Measurements from ENCODE around the gene BAIAP3. TPM values are rescaled to one million over a fixed set of nuclear protein-coding genes. Genes with fewer than 3 reads are reported as not detected.

Gene BAIAP3
- total RNA-seq, 1 donor from 2014 or later, result 3.9 TPM

DNA sequence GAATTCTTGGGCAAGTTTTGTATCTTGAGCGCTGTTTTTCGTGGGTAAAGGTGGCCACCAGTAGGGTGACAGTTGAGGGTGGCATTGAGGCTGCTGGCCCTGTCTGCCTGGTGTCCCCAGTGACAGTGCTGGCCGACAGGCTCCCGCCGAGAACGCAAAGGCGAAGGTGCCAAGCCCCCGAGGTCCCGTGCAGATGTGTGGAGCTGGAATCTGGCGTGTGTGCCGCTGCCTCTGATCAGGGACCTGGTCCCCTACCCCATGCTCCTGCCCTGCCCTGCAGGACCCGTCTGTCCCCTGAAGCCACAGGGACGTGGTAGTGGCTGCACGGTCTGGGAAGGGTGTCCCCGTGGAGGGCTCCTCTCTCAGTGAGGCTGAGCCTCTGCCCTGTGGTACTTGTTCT, 20.5 kb upstream of the BAIAP3 start:
- Histone ChIP-seq H3K4me1 (peaks cover 55% of the 10 kb centered on the region), H3K36me3 (peaks cover 44% of the 10 kb centered on the region), H3K9me3 (replicated peaks) (no peaks in the 10 kb centered on the region), H3K27ac (replicated peaks) (peak overlapping the region; percentile 100), H3K4me3 (peak overlapping the region; percentile 95), H3K27me3 (ENCODE audit: low read depth) (no peaks in the 10 kb centered on the region)
- intact Hi-C loops (cut with micrococcal nuclease), result no loop called here
- DNase-seq, result no peak
- TF ChIP-seq, protein P1, sequence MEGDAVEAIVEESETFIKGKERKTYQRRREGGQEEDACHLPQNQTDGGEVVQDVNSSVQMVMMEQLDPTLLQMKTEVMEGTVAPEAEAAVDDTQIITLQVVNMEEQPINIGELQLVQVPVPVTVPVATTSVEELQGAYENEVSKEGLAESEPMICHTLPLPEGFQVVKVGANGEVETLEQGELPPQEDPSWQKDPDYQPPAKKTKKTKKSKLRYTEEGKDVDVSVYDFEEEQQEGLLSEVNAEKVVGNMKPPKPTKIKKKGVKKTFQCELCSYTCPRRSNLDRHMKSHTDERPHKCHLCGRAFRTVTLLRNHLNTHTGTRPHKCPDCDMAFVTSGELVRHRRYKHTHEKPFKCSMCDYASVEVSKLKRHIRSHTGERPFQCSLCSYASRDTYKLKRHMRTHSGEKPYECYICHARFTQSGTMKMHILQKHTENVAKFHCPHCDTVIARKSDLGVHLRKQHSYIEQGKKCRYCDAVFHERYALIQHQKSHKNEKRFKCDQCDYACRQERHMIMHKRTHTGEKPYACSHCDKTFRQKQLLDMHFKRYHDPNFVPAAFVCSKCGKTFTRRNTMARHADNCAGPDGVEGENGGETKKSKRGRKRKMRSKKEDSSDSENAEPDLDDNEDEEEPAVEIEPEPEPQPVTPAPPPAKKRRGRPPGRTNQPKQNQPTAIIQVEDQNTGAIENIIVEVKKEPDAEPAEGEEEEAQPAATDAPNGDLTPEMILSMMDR (IDR thresholded peaks at IDR 0.05; ENCODE audit: borderline replicate concordance), result no peak

DNA sequence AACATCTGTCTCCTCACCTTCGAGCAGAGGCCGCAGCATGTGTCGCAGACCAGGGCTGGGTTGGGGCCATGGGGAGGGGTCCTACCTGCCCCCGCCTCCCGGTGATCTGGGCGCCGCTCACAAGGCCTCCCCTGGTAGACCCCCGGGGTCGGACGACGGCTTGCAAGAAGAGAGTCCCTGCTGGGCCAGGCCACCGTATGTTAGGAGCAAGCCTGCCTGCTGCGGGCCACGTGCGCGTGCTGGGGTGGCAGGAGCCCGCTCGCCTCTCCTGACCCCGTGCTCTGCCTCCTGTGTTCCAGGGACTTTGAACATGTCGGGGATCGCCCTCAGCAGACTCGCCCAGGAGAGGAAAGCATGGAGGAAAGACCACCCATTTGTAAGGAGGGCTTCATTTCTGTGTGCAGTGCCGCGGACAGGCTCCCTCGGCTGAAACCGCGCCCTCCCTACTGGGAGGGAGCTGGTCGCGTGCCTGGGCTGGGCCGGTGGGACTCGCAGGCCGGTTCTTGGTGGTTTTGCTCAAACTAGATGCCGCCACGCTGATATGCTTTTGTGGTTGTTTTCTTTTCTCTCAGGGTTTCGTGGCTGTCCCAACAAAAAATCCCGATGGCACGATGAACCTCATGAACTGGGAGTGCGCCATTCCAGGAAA, 19.6 kb upstream of the BAIAP3 start:
- intact Hi-C loops (cut with micrococcal nuclease), result no loop called here
- TF ChIP-seq, protein P1 (IDR thresholded peaks at IDR 0.05; ENCODE audit: borderline replicate concordance), result no peak
- Histone ChIP-seq H3K4me1 (peaks cover 52% of the 10 kb centered on the region), H3K27me3 (ENCODE audit: low read depth) (no peaks in the 10 kb centered on the region), H3K4me3 (no peak overlapping the region), H3K36me3 (peaks cover 53% of the 10 kb centered on the region), H3K27ac (replicated peaks) (no peak overlapping the region), H3K9me3 (replicated peaks) (no peaks in the 10 kb centered on the region)
- DNase-seq, result no peak

DNA sequence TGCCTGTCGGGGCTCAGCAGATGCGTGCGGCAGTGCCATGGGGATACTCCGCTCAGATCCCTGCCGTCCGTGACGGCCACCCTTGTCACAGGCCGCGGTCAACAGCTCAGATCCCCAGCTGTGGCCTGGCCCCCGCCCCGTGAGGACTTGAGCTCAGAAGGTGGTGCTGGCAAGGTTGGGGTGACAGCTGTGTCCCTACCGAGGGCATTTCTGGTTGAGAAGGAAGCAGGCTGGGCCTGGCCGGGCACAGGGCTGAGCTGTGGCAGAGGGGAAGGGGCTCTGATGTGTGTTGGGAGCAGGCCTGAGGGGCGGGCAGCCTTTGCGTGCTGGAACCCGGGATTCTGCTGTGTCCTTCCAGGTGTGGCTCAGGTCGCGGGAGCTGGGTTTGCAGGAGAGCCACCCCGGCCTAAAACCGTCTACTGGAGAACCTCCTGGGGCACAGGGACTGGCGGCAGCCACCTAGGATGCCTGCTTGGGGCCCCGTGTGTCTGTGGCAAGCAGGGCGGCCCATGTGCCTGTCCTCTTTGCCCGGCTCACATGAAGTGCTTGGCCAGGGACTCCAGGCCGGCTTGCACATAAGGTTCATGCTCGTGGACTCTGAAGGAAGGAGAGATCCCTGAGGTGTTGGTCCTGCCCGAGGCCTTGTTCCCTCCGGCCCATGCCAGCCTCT, 18.9 kb upstream of the BAIAP3 start:
- H3K36me3 ChIP-seq, result peaks cover 60% of the 10 kb centered on the region
- H3K4me3 ChIP-seq, result no peak overlapping the region
- H3K9me3 ChIP-seq (replicated peaks), result no peaks in the 10 kb centered on the region
- no peak overlapping the region for H3K27ac ChIP-seq (replicated peaks)
- H3K4me1 ChIP-seq, result peaks cover 52% of the 10 kb centered on the region
- intact Hi-C loops (cut with micrococcal nuclease), result no loop called here
- no peaks in the 10 kb centered on the region for H3K27me3 ChIP-seq (ENCODE audit: low read depth)
- TF ChIP-seq, protein P1 (IDR thresholded peaks at IDR 0.05; ENCODE audit: borderline replicate concordance), result no peak
- DNase-seq, result no peak

DNA sequence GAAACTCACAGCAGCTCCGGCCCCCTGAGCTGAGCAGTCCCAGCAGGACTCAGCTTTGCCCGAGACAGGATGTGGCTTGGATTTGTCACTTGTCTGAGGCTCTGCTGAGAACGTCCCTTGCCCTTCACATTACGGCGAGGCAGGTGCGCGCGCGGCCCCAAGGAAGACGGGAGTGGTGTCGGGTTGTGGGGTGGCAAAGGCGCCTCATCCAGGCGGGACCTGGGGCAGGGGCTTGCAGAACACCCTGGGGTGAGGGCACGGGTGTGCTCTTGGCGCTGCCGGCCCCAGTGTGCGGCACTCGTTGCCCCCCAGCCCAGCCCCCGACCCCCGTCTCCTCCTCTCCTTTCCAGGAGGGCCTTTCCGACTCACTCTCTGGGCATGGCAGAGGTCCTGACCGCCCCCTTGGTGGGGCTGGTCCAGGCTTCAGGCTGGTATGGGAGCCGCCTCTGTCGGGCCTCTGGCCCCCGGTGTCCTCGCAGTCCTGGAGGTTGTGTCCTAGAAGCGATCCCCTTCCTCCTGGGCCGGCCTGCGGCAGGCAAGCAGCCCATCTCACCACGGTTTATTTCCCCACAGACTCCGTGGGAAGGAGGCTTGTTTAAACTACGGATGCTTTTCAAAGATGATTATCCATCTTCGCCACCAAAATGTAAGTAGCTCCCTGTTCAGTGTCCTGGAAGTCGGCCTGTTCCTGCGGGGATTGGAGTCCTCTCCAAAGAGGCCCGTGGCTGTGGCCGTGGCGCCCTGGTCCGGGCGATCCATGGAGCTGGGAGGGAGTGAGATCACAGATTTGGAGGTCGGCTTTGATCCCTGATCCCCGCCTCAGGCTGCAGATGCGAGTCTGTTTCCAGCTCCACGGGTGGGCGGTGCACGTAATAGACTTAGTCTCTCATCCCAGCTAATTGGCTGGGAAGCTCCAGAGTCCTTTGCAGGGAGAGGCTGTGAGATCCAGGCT, 18.1 kb upstream of the BAIAP3 start:
- TF ChIP-seq, protein P1 (IDR thresholded peaks at IDR 0.05; ENCODE audit: borderline replicate concordance), result no peak
- Histone ChIP-seq H3K9me3 (replicated peaks) (no peaks in the 10 kb centered on the region), H3K27me3 (ENCODE audit: low read depth) (no peaks in the 10 kb centered on the region), H3K36me3 (peaks cover 68% of the 10 kb centered on the region), H3K4me3 (no peak overlapping the region), H3K4me1 (peaks cover 47% of the 10 kb centered on the region), H3K27ac (replicated peaks) (no peak overlapping the region)
- no peak for DNase-seq
- intact Hi-C loops (cut with micrococcal nuclease), result no loop called here

DNA sequence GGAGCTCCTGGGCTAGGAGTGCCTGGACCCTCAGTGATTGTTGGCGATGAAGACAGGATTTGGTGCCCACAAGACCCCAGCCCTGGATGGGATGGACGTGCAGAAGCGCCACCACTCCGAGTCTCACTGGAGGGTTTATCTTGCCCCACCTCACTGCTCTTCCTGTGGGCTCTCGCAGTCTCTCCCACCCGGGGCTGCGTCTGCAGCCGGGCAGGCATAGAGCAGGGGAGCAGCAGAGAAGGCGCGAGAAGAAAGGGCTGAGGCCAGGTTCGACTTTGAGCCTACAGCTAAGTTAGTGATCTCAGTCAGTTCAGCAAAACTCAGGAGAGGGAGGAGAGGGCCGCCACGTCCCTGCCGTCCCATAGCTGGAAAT, 17.4 kb upstream of the BAIAP3 start:
- Histone ChIP-seq H3K36me3 (peaks cover 75% of the 10 kb centered on the region), H3K27me3 (ENCODE audit: low read depth) (no peaks in the 10 kb centered on the region), H3K4me3 (no peak overlapping the region), H3K9me3 (replicated peaks) (no peaks in the 10 kb centered on the region), H3K4me1 (peaks cover 40% of the 10 kb centered on the region), H3K27ac (replicated peaks) (no peak overlapping the region)
- TF ChIP-seq, protein P1 (IDR thresholded peaks at IDR 0.05; ENCODE audit: borderline replicate concordance), result no peak
- intact Hi-C loops (cut with micrococcal nuclease), result no loop called here
- DNase-seq, result no peak

Measured in left ventricle myocardium inferior (tissue), 1 donor.